Activated CD4-positive, alpha-beta T cell treated with anti-CD3 and anti-CD28 coated beads, Interleukin-2, amount 10 ng/mL, durations not matched to agents 24 days and 14 days (primary cell): ENCODE data around the gene RALGPS1. TPM values are rescaled to one million over a fixed set of nuclear protein-coding genes. Genes with fewer than 3 reads are reported as not detected.

Source experiments
- DNase-seq: peaks from one replicate; pipeline ENCODE4 v3.0.0; 2022
- H3K27ac Mint-ChIP-seq: one replicate; pipeline ENCODE4 v1.8.0; 2022; ENCODE audit warnings: mild to moderate bottlenecking, mixed read lengths
- H3K27me3 Mint-ChIP-seq: one replicate; pipeline ENCODE4 v1.8.0; 2022; ENCODE audit warnings: mixed read lengths
- H3K36me3 Mint-ChIP-seq: one replicate; pipeline ENCODE4 v1.8.0; 2022; ENCODE audit warnings: low read depth, mild to moderate bottlenecking, mixed read lengths
- H3K4me1 Mint-ChIP-seq: one replicate; pipeline ENCODE4 v1.8.0; 2021; ENCODE audit warnings: mixed read lengths
- H3K4me3 Mint-ChIP-seq: one replicate; pipeline ENCODE4 v1.8.0; 2022; ENCODE audit warnings: mild to moderate bottlenecking, moderate library complexity, mixed read lengths
- H3K9me3 Mint-ChIP-seq: one replicate; pipeline ENCODE4 v1.8.0; 2021; ENCODE audit warnings: mixed read lengths
- intact Hi-C: fragments of 100-400 bp; cut with micrococcal nuclease; formaldehyde crosslinking; loops from one replicate; pipeline ENCODE4 v1.15.1; 2023
- total RNA-seq: library from RNA; stranded (reverse); gene quantifications from 2 replicates; pipeline ENCODE4 v1.2.3, GENCODE V29; 2022

The RALGPS1 gene
- total RNA-seq: 1.7 and 2.0 TPM in 2 replicates

DNA sequence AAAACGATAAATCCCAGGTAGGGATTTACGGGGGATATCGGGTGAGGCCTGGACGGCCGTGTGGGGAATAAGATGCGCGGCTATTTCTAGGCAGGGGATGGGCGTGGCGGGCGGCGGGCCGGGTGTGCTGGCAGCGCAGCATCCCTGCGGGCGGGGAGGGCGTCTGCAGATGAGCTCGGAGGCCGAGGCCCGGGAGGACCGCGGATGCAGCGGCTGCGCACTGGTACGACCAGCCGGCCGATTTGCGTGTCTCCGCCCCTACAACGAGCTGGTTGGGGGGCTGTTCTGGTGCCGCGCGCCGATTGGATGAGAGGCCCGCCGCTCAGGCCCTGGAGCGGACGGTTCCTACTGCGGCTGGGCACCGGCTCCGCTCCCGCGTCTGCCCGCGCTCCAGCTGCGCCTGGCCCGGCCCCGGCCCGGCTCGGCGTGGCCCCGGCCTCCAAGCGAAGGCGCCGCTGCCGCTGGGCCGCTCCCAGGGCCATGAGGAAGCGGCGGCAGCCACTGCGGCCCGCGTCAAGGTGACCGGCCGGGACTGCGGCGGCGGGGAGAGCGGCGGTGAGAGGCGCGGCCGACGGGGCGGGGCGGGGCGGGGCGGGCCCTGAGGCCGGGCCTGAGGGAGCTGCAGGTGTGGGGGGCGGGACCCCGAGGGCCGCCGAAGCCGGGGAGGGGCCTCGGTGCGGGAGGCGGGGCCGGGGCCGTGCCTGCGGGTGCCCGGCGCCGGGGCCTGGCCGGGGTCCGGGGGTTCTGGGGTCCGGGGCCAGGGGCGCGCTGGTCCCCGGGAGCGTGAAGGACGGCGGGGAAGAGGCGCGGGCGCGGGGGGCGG lies at the start of gene RALGPS1:
RALGPS1 (plus strand) TSS at position 325 of the 823 bp plus-strand sequence. CDS start 47,508 bp downstream, outside the sequence.
- Mint-ChIP-seq H3K4me3 (peak within 1 kb of the TSS; percentile 78), H3K4me1 (peaks cover 3% of the 10 kb centered on the region), H3K27ac (no peak within 1 kb of the TSS), H3K27me3 (peaks cover 24% of the 10 kb centered on the region), H3K9me3 (no peaks in the 10 kb centered on the region), H3K36me3 (no peaks in the 10 kb centered on the region)
- intact Hi-C loops: loop anchor here (5.0 kb wide), 1 partner anchor 52 kb away; the partner anchor contains the start of gene ZBTB34
- peak; percentile 97 for DNase-seq

DNA sequence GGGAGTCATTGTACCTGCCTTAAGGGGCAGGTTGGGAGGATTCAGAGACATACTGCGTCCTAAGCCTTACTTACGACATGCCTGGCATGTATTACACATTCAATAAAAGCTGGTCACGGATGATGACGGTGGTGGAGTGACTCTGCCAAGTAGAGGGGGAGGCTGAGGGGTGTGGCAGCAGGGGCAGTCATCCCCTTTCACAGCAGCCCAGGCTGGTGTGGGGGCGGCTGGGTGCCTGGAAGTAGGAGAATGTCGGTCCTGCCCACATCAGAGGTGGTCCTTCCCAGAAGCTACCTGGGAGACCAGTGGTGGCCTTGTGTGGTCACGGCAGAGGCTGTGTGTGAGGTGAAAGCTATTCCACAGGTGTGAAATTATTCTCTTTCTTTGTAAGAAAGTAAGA lies 45.2 kb upstream of the RALGPS1 start:
- H3K36me3 Mint-ChIP-seq: peaks cover 24% of the 10 kb centered on the region
- H3K27ac Mint-ChIP-seq: no peak overlapping the region
- no peak for DNase-seq
- peaks cover 8% of the 10 kb centered on the region for H3K4me1 Mint-ChIP-seq
- no peaks in the 10 kb centered on the region for H3K9me3 Mint-ChIP-seq
- intact Hi-C loops: no loop called here
- H3K27me3 Mint-ChIP-seq: no peaks in the 10 kb centered on the region
- no peak overlapping the region for H3K4me3 Mint-ChIP-seq

GRCh38 chr9:126872516-126872915 lies 42.1 kb upstream of the RALGPS1 start:
- DNase-seq: no peak
- H3K9me3 Mint-ChIP-seq: no peaks in the 10 kb centered on the region
- no peaks in the 10 kb centered on the region for H3K27me3 Mint-ChIP-seq
- peaks cover 15% of the 10 kb centered on the region for H3K4me1 Mint-ChIP-seq
- intact Hi-C loops: no loop called here
- H3K36me3 Mint-ChIP-seq: peaks cover 11% of the 10 kb centered on the region
- no peak overlapping the region for H3K27ac Mint-ChIP-seq
- H3K4me3 Mint-ChIP-seq: no peak overlapping the region

DNA sequence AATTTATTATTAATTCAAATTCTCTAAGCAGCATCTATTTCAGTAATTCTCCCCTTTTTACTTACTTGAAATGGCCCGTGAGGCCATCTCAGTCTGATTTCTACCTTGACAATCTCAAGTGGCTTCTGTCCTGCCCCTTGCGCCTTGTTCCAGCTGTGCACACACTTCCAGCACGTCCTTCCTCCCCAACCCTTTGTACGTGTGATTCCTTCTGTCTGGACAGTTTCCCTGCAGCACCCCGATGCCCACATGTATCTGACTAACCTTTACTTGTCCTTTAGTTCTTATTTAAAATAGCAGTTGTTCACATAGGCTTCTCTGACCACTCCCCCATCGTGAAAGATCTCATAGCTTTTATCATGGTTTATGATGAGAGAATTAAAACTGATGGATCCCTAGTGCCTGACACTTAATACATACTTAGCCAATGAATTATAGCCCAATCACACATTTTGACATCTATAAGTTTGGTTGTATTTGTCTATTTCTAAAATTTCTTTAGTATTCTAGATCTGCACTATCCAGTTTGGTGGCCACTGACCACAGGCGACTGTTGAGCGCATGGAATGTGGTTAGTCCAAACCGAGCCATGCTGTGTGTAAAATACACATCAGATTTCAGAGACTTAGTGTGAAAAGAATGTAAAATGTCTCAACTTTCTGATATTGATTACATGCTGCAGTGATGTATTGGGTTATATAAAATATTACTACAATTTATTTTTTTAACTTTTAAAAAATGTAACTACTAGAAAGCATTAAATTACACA lies 39.9 kb upstream of the RALGPS1 start:
- Mint-ChIP-seq H3K36me3 (peaks cover 5% of the 10 kb centered on the region), H3K9me3 (no peaks in the 10 kb centered on the region), H3K4me3 (no peak overlapping the region), H3K27ac (no peak overlapping the region), H3K4me1 (peaks cover 15% of the 10 kb centered on the region), H3K27me3 (no peaks in the 10 kb centered on the region)
- intact Hi-C loops: no loop called here
- DNase-seq: no peak

DNA sequence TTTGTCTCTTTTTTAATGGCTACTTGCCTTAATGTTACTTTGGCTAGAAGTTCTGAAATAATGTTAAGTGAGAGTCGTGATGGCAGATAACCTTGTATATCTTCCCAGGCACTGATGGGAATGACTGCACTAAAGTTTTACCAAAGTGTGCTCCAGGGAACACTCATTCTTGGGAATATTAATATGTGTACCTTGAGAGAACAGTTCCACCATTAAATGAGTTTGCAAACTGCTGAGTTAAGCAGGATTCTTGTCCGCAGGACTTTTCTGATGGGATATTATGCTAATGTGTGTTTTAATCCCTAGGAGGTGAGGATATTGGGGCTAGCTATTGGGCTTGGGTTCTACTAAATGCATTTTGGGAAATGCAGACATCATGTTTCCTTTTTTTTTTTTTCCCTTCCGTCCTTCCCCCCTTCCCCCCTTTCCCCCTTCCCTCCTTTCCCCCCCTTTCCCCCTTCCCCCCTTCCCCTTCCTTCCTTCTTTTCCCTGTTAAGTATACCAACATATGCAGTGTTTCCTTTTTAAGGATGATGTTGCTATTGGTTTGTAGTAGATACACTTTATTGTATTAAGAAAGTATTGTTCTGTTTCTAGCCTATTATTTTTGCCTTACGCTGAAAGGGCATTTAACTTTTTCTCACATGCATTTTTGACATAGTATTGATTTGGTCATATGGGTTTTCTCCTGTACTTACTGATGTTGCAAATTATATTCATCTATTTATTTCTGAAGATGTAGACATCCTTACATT lies 38.6 kb upstream of the RALGPS1 start:
- no peaks in the 10 kb centered on the region for H3K9me3 Mint-ChIP-seq
- peaks cover 14% of the 10 kb centered on the region for H3K36me3 Mint-ChIP-seq
- no peak overlapping the region for H3K27ac Mint-ChIP-seq
- peaks cover 15% of the 10 kb centered on the region for H3K4me1 Mint-ChIP-seq
- DNase-seq: no peak
- no peaks in the 10 kb centered on the region for H3K27me3 Mint-ChIP-seq
- H3K4me3 Mint-ChIP-seq: no peak overlapping the region
- intact Hi-C loops: no loop called here

DNA sequence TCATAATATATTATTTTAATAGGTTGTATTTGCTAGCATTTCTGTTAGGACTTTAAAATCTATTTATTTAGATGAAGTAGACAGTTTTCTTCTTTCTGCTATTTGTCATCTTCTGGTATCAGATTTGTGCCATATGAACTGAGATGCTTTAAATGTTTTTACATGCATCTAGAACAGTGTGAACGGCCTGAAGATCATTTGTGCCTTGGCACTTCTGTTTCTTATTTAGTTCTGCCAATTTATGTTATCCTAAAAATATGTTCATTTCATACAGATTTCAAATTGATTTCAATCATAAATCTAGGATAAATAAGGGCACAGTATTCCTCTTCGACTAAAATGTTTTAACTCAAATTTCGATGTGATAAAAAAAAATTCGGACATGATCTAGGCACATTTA lies 38.1 kb upstream of the RALGPS1 start:
- Mint-ChIP-seq H3K4me1 (peaks cover 15% of the 10 kb centered on the region), H3K27me3 (no peaks in the 10 kb centered on the region), H3K27ac (no peak overlapping the region), H3K36me3 (peaks cover 14% of the 10 kb centered on the region), H3K4me3 (no peak overlapping the region), H3K9me3 (no peaks in the 10 kb centered on the region)
- no peak for DNase-seq
- intact Hi-C loops: no loop called here

- Mint-ChIP-seq H3K27me3 (no peaks in the 10 kb centered on the region), H3K27ac (no peak overlapping the region), H3K4me1 (peaks cover 15% of the 10 kb centered on the region), H3K36me3 (peaks cover 20% of the 10 kb centered on the region), H3K9me3 (no peaks in the 10 kb centered on the region), H3K4me3 (no peak overlapping the region)
- intact Hi-C loops: no loop called here
- DNase-seq: no peak
Observed at GRCh38 chr9:126877418-126877817, 37.2 kb upstream of the RALGPS1 start.

- H3K36me3 Mint-ChIP-seq: peaks cover 20% of the 10 kb centered on the region
- no peak overlapping the region for H3K27ac Mint-ChIP-seq
- no peak for DNase-seq
- no peak overlapping the region for H3K4me3 Mint-ChIP-seq
- intact Hi-C loops: no loop called here
- H3K27me3 Mint-ChIP-seq: no peaks in the 10 kb centered on the region
- H3K4me1 Mint-ChIP-seq: peaks cover 12% of the 10 kb centered on the region
- no peaks in the 10 kb centered on the region for H3K9me3 Mint-ChIP-seq
Observed at GRCh38 chr9:126879288-126879687, 35.3 kb upstream of the RALGPS1 start.

- H3K9me3 Mint-ChIP-seq: no peaks in the 10 kb centered on the region
- no peak for DNase-seq
- peaks cover 20% of the 10 kb centered on the region for H3K36me3 Mint-ChIP-seq
- no peaks in the 10 kb centered on the region for H3K27me3 Mint-ChIP-seq
- H3K4me3 Mint-ChIP-seq: no peak overlapping the region
- no peak overlapping the region for H3K27ac Mint-ChIP-seq
- H3K4me1 Mint-ChIP-seq: peaks cover 12% of the 10 kb centered on the region
- intact Hi-C loops: no loop called here
Observed at GRCh38 chr9:126880226-126880946, 34.2 kb upstream of the RALGPS1 start.

DNA sequence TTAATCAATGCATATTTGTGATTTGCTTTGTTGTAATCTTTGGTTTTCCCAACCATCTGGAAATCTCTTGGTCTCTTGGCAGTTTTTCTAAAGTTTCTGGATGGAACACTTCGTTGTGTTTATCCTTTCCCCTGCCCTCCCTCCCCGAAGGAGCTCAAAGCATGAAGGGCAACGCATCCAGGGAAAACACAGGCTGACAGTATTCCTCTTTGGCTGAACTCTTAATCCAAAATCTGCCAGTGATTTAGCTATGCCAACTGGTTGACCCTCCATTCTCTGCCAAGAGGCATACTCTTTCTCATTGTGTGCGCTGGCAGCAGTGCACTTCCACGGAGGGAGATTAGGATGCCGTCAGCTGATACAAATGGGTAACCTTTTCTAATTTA lies 33.6 kb upstream of the RALGPS1 start:
- H3K27me3 Mint-ChIP-seq: no peaks in the 10 kb centered on the region
- peaks cover 12% of the 10 kb centered on the region for H3K4me1 Mint-ChIP-seq
- no peak for DNase-seq
- H3K36me3 Mint-ChIP-seq: peaks cover 20% of the 10 kb centered on the region
- no peaks in the 10 kb centered on the region for H3K9me3 Mint-ChIP-seq
- intact Hi-C loops: no loop called here
- no peak overlapping the region for H3K27ac Mint-ChIP-seq
- H3K4me3 Mint-ChIP-seq: no peak overlapping the region

DNA sequence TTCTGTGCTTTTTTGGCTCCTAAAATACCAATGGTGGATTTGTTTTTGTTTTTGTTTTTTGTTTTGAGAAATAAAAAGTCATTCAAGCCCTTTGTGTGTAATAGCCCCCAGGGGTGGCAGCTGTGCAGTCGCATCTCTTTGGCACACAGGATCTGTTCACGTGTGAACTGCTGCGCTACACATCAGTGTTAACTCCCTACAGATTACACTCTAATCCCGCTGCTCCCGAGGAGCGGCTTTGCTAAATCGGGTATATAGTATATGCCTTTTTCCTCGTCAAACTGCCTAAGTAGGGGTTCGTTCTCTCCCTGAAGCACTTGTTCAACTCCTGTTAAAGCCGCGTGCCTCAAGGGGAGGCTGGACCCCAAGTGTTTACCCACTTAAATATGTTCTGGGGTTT lies 31.8 kb upstream of the RALGPS1 start:
- H3K27ac Mint-ChIP-seq: no peak overlapping the region
- peaks cover 4% of the 10 kb centered on the region for H3K4me1 Mint-ChIP-seq
- no peak overlapping the region for H3K4me3 Mint-ChIP-seq
- H3K27me3 Mint-ChIP-seq: no peaks in the 10 kb centered on the region
- DNase-seq: no peak
- peaks cover 22% of the 10 kb centered on the region for H3K36me3 Mint-ChIP-seq
- no peaks in the 10 kb centered on the region for H3K9me3 Mint-ChIP-seq
- intact Hi-C loops: no loop called here

- H3K36me3 Mint-ChIP-seq: peaks cover 22% of the 10 kb centered on the region
- H3K4me3 Mint-ChIP-seq: no peak overlapping the region
- no peaks in the 10 kb centered on the region for H3K9me3 Mint-ChIP-seq
- peaks cover 2% of the 10 kb centered on the region for H3K4me1 Mint-ChIP-seq
- no peaks in the 10 kb centered on the region for H3K27me3 Mint-ChIP-seq
- no peak overlapping the region for H3K27ac Mint-ChIP-seq
- intact Hi-C loops: no loop called here
- DNase-seq: no peak
Observed at GRCh38 chr9:126883636-126884035, 30.9 kb upstream of the RALGPS1 start.

GRCh38 chr9:126885131-126885641 lies 29.4 kb upstream of the RALGPS1 start:
- Mint-ChIP-seq H3K4me3 (no peak overlapping the region), H3K27me3 (no peaks in the 10 kb centered on the region), H3K4me1 (peaks cover 2% of the 10 kb centered on the region), H3K36me3 (peaks cover 13% of the 10 kb centered on the region), H3K9me3 (no peaks in the 10 kb centered on the region), H3K27ac (no peak overlapping the region)
- intact Hi-C loops: no loop called here
- DNase-seq: no peak
